ENCODE data around the gene RAB31.

DNA sequence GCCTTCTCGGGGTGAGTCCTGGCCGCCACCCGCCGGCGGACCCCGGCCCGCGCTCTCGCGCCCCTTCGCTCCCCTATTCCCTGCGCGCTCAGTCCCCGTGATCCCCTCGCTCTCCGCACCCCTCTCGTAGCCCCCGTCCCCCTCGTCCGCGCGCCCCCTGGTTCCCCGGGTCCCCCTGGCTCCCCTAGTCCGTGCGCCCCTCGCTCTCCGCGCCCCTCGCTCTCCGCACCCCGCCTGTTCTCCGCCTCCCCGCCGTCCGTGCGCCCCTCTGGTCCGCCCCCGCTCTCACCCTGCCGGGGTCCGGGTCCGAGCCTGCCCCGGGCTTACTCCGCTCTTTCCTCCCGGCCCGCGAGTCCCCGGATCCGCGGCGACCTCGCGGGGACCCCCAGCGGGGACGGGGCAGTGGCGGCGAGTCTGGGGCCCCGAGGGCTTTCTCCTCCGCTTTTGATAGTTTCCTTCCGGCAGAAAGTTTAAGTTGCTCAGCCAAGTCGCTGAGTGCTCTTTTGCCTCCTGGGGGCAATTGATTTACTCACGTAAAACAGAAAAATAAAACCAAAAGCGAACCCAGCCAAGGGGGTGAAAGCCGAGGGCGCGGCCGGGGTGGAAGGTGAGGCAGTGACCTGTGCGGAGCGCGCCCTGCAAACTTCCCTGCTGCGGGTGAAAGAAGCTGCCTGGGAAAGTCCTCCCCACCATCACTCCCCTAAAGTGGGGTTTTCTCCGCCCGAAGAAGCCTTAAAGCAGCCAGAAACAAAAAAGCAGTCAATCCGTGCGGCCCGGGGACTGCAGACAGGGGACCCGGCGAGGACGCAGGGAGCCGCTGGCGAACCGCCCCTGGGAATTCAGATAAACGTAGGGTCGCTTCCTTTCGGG is 568 bp downstream of the RAB31 start:
- TF ChIP-seq, protein P1, sequence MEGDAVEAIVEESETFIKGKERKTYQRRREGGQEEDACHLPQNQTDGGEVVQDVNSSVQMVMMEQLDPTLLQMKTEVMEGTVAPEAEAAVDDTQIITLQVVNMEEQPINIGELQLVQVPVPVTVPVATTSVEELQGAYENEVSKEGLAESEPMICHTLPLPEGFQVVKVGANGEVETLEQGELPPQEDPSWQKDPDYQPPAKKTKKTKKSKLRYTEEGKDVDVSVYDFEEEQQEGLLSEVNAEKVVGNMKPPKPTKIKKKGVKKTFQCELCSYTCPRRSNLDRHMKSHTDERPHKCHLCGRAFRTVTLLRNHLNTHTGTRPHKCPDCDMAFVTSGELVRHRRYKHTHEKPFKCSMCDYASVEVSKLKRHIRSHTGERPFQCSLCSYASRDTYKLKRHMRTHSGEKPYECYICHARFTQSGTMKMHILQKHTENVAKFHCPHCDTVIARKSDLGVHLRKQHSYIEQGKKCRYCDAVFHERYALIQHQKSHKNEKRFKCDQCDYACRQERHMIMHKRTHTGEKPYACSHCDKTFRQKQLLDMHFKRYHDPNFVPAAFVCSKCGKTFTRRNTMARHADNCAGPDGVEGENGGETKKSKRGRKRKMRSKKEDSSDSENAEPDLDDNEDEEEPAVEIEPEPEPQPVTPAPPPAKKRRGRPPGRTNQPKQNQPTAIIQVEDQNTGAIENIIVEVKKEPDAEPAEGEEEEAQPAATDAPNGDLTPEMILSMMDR (IDR thresholded peaks at IDR 0.05; ENCODE audit: low read depth, low read length): no peak
- no peak for TF ChIP-seq POLR2A (IDR thresholded peaks at IDR 0.05; ENCODE audit: extremely low read depth, insufficient read length)
- no peak for TF ChIP-seq MAX (IDR thresholded peaks at IDR 0.05; ENCODE audit: low read depth, low read length)
- no peak for TF ChIP-seq MYC (IDR thresholded peaks at IDR 0.05; ENCODE audit: low read depth, low read length)
